Measurements from ENCODE around the gene NADSYN1.

- TF ChIP-seq EZH2 (IDR thresholded peaks at IDR 0.05; ENCODE audit: insufficient read depth, poor library complexity, severe bottlenecking) (no peak), EZH2phosphoT487 (IDR thresholded peaks at IDR 0.05; ENCODE audit: insufficient read depth, low read depth) (no peak)
Observed at GRCh38 chr11:71488681-71489270, 35.8 kb downstream of the NADSYN1 start.
